ENCODE results near the gene SDR42E1. TPM values are rescaled to one million over a fixed set of nuclear protein-coding genes. Genes with fewer than 3 reads are reported as not detected.

Gene SDR42E1
- total and polyA plus RNA-seq, 2 of the 8 experiments (the other 6 are each of a cell fraction or from before 2014, with no cell fraction given): 0.03 TPM; not detected in 1

DNA sequence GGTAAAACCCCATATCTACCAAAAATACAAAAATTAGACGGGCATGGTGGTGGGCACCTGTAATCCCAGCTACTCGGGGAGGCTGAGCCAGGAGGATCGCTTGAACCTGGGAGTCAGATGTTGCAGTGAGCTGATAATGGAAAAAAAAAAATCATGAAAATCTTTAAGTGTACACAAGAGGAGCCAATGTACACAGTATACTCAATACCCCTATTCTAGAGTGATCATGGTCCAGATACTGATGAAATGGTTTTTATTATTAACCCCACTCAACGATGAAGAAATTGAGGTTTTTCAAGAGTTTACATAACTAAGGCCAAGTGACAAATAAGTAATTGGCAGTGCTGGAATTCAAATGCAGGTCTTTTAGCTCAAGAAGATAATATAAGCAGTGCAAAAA, 35.3 kb upstream of the SDR42E1 start:
- Histone ChIP-seq H4K91ac (replicated peaks; ENCODE audit: insufficient read length, low read length) (no peak overlapping the region), H3K14ac (ENCODE audit: insufficient read length) (no peak overlapping the region), H2AK5ac (ENCODE audit: low read depth, low read length) (no peak overlapping the region), H3K4me2 (ENCODE audit: insufficient read depth in 1 of 2, low read depth in 2 of 2, low read length in 2 of 2) (no peak overlapping the region), H3K9me3 (ENCODE audit: insufficient read depth in 2 of 2, low read depth in 1 of 2, low read length in 1 of 2) (no peaks in the 10 kb centered on the region), H3K23ac (ENCODE audit: insufficient read length) (no peak overlapping the region), H2BK5ac (ENCODE audit: low read depth, low read length) (no peak overlapping the region), H2BK120ac (replicated peaks; ENCODE audit: low read depth, low read length) (no peak overlapping the region), H4K20me1 (replicated peaks in 1 of 2; ENCODE audit: control insufficient read depth in 1 of 2, insufficient read depth in 2 of 2, low read length in 2 of 2) (no peaks in the 10 kb centered on the region), H2AFZ (ENCODE audit: low read length) (no peak overlapping the region), H3K4ac (replicated peaks; ENCODE audit: insufficient read length, low read depth, low read length) (no peak overlapping the region), H3K4me3 (ENCODE audit: extremely low read depth in 1 of 4, insufficient read depth in 2 of 4, low read depth in 3 of 4, low read length in 4 of 4) (no peak overlapping the region), H3K18ac (ENCODE audit: extremely low read depth, low read length) (no peak overlapping the region), H3K56ac (replicated peaks; ENCODE audit: insufficient read length, low read depth, low read length) (no peak overlapping the region), H4K8ac (ENCODE audit: extremely low read depth, insufficient read depth, low read length) (no peak overlapping the region), H3K27ac (ENCODE audit: low read depth, low read length) (no peak overlapping the region), H2BK15ac (ENCODE audit: low read length) (no peak overlapping the region), H3K4me1 (replicated peaks in 1 of 4; ENCODE audit: control insufficient read depth in 3 of 4, insufficient read depth in 4 of 4, low read length in 3 of 4) (no peaks in the 10 kb centered on the region), H3K23me2 (ENCODE audit: low read depth, low read length) (no peaks in the 10 kb centered on the region; the same call in 1 of the 2 replicates), H3K27me3 (replicated peaks in 1 of 4; ENCODE audit: control insufficient read depth in 3 of 4, extremely low read depth in 1 of 4, insufficient read depth in 3 of 4, low read length in 3 of 4) (no peaks in the 10 kb centered on the region), H3K79me2 (ENCODE audit: control insufficient read depth in 1 of 2, insufficient read depth in 2 of 2, low read length in 2 of 2) (no peaks in the 10 kb centered on the region), H3K79me1 (ENCODE audit: low read depth, low read length) (no peaks in the 10 kb centered on the region), H2BK12ac (ENCODE audit: low read depth, low read length) (no peak overlapping the region), H4K5ac (ENCODE audit: insufficient read length, low read depth, low read length) (no peak overlapping the region), H3K36me3 (ENCODE audit: control insufficient read depth in 2 of 4, insufficient read depth in 4 of 4, low read length in 3 of 4) (no peaks in the 10 kb centered on the region), H2BK20ac (ENCODE audit: low read length) (no peak overlapping the region), H3K9ac (replicated peaks in 1 of 4; ENCODE audit: extremely low read depth in 1 of 4, low read depth in 3 of 4, low read length in 3 of 4) (no peak overlapping the region)
- POLR2A ChIA-PET (ENCODE audit: partially characterized antibody): no interaction called here
- DNase-seq (ENCODE audit: low read depth in 1 of 2, low spot score in 2 of 2) (no peak), FAIRE-seq (no peak)
- WGBS, 2 experiments (ENCODE audit: extremely low coverage in 1 of 2, insufficient coverage in 1 of 2, insufficient read length in 1 of 2, insufficient replicate concordance in 2 of 2, low coverage in 1 of 2, low lambda C conversion rate in 2 of 2, missing lambda C conversion rate in 1 of 2): 90% methylated on average over 4 of the region's 4 CpGs; no CpG with 5 or more reads in 1 of the 2 experiments
- CTCF ChIA-PET (ENCODE audit: partially characterized antibody): interaction anchor here (1.1 to 2.8 kb wide), 6 partner anchors 10 to 184 kb away, joined by 3 to 19 read pairs (median 4); no protein-coding TSS in a partner anchor
- TF ChIP-seq ATF2 (IDR thresholded peaks at IDR 0.05; ENCODE audit: low read length) (no peak), KDM5A (IDR thresholded peaks at IDR 0.05; ENCODE audit: low read length) (no peak), KDM1A (IDR thresholded peaks at IDR 0.05; ENCODE audit: borderline replicate concordance, low read length) (no peak), EZH2 (IDR thresholded peaks at IDR 0.05; ENCODE audit: low read depth, low read length, severe bottlenecking) (no peak), FOSL1 (IDR thresholded peaks at IDR 0.05; ENCODE audit: insufficient read depth, low read depth, low read length) (no peak), CHD2 (IDR thresholded peaks at IDR 0.05; ENCODE audit: low read length) (no peak), SIX5 (IDR thresholded peaks at IDR 0.05; ENCODE audit: low read depth, low read length) (no peak), ASH2L (IDR thresholded peaks at IDR 0.05; ENCODE audit: low read length) (no peak), TEAD4 (IDR thresholded peaks at IDR 0.05; ENCODE audit: low read depth, low read length) (no peak), POLR2A (IDR thresholded peaks at IDR 0.05; ENCODE audit: control extremely low read depth in 1 of 2, low read depth in 2 of 2, low read length in 2 of 2) (no peak)

Data from H1 (cell line).